HepG2 (cell line): ENCODE results near the gene GOLGA8S. TPM values are rescaled to one million over a fixed set of nuclear protein-coding genes. Genes with fewer than 3 reads are reported as not detected.
"Not testable (repeated sequence)": the region's sequence is repeated elsewhere in the genome, so short reads cannot be mapped to it uniquely, and the experiment has no call there.

Experiments
- ATAC-seq: fragments of 200-7000 bp; cut with Tn5 transposase; 3 replicates; pipeline ENCODE4 v1.9.1; 2020; ENCODE audit warnings: mild to moderate bottlenecking, moderate library complexity
- BruUV-seq: library from RNA; stranded (reverse); fragments of 400-500 nt; replicated peaks from 2 replicates; lab custom pipeline; 2021; lab: Mats Ljungman, UMichigan
- CTCF ChIA-PET: fragments of 300-600 bp; formaldehyde crosslinking; extraction: SDS; loops from one replicate; lab custom pipeline; 2021; ENCODE audit warnings: low total read pairs, inconsistent platforms, low intra/inter-chr PET ratio; lab: Yijun Ruan, JAX
- POLR2A ChIA-PET: fragments of 350-600 bp; sonication (Branson Sonifier 250); formaldehyde crosslinking; loops from one replicate; lab custom pipeline; 2020; ENCODE audit warnings: antibody characterized with exemption, inconsistent platforms; lab: Yijun Ruan, JAX
- DNase-seq: peaks from one replicate; pipeline ENCODE4 v3.0.0-alpha.2; 2015; ENCODE audit warnings: low spot score
- FAIRE-seq: peaks from 3 replicates; lab custom pipeline; 2011; peaks lifted over from hg19 to GRCh38; lab: Jason Lieb, UNC
- H2AFZ ChIP-seq: one replicate; pipeline ENCODE4 v1.6.1; 2011; ENCODE audit warnings: low read length, inconsistent platforms
- H3K27ac ChIP-seq: fragments of 300-600 bp; 3 replicates; pipeline ENCODE4 v1.8.0; 2011; ENCODE audit warnings: mixed run types, mild to moderate bottlenecking, mixed read lengths, low read length, inconsistent platforms; ENCODE audit not compliant: insufficient read depth; ENCODE audit errors: extremely low read length
- H3K27me3 ChIP-seq, 2 experiments: fragments of 200-600 bp in 1 of 2; 2 replicates in 1 of 2; 3 replicates in 1 of 2; pipeline versions ENCODE4 v1.6.0 to v1.8.0; 2011; ENCODE audit warnings: low read length in 2 of 2, mild to moderate bottlenecking in 2 of 2, moderate library complexity in 2 of 2, inconsistent platforms in 1 of 2; ENCODE audit not compliant: insufficient read depth in 2 of 2, control insufficient read depth in 1 of 2
- H3K36me3 ChIP-seq, 2 experiments: fragments of 200-600 bp in 1 of 2; replicated peaks in 1 of 2; 2 replicates in 1 of 2; 3 replicates in 1 of 2; pipeline versions ENCODE4 v1.5.1 to v1.8.0; 2011; ENCODE audit warnings: low read length in 2 of 2, inconsistent platforms in 1 of 2; ENCODE audit not compliant: insufficient read depth in 2 of 2, control insufficient read depth in 1 of 2
- H3K4me1 ChIP-seq: 2 replicates; pipeline ENCODE4 v1.5.1; 2012; ENCODE audit warnings: low read length, inconsistent platforms; ENCODE audit not compliant: insufficient read depth
- H3K4me2 ChIP-seq: 2 replicates; pipeline ENCODE4 v1.6.0; 2011; ENCODE audit warnings: low read depth, low read length, inconsistent platforms
- H3K4me3 ChIP-seq, 3 experiments: fragments of 200-600 bp in 1 of 3; sonication (generic), shearing (Covaris generic) in 1 of 3; replicated peaks in 1 of 3; 2 replicates each; pipeline ENCODE4 v1.5.1; 2011 to 2016; ENCODE audit warnings: low read length in 3 of 3, inconsistent platforms in 2 of 3, low read depth in 2 of 3, mild to moderate bottlenecking in 2 of 3, control low read depth in 1 of 3, mixed read lengths in 1 of 3; ENCODE audit not compliant: insufficient read depth in 1 of 3
- H3K79me2 ChIP-seq: one replicate; pipeline ENCODE4 v1.6.1; 2011; ENCODE audit warnings: low read length, inconsistent platforms; ENCODE audit not compliant: insufficient read depth
- H3K9ac ChIP-seq: 2 replicates; pipeline ENCODE4 v1.6.0; 2011; ENCODE audit warnings: mild to moderate bottlenecking, low read depth, low read length, inconsistent platforms; ENCODE audit not compliant: insufficient read depth
- H3K9me3 ChIP-seq: 2 replicates; pipeline ENCODE4 v1.5.1; 2012; ENCODE audit warnings: mild to moderate bottlenecking, low read length
- H4K20me1 ChIP-seq: 2 replicates; pipeline ENCODE4 v1.6.0; 2011; ENCODE audit warnings: inconsistent platforms, mild to moderate bottlenecking, low read length, moderate library complexity; ENCODE audit not compliant: insufficient read depth
- GATA4 ChIP-seq: sonication (generic); IDR thresholded peaks from 2 replicates; pipeline ENCODE4 v1.6.1; 2016; ENCODE audit warnings: antibody characterized with exemption, low read depth, borderline replicate concordance
- HMG20A ChIP-seq: IDR thresholded peaks from 2 replicates; pipeline ENCODE4 v1.6.1; 2016; ENCODE audit warnings: borderline replicate concordance
- STAG1 ChIP-seq: sonication (generic); formaldehyde crosslinking; IDR thresholded peaks from 2 replicates; pipeline ENCODE4 v1.4.0; 2020; ENCODE audit warnings: missing genetic modification reagents
- ZNF354B ChIP-seq: sonication (generic); formaldehyde crosslinking; IDR thresholded peaks from 2 replicates; pipeline ENCODE4 v1.8.0; 2022; ENCODE audit warnings: mild to moderate bottlenecking, missing genetic modification reagents
- WGBS: methylation state at CpG from one replicate; pipeline ENCODE4 v1.1.6; 2017; ENCODE audit warnings: low lambda C conversion rate; 5-methylcytosine and 5-hydroxymethylcytosine counted together
- in situ Hi-C: cut with HindIII; loops from 2 replicates; pipeline ENCODE4 v1.10.0; 2017; ENCODE audit warnings: low pct_unique_long_range_greater_than_20kb; ENCODE audit not compliant: extremely low pct_ligation_motif_present
- intact Hi-C: fragments of 100-400 bp; cut with micrococcal nuclease; formaldehyde crosslinking; loops from one replicate; pipeline ENCODE4 v1.10.0; 2022; ENCODE audit not compliant: unreplicated experiment
- polyA plus RNA-seq, 8 experiments: library from polyadenylated mRNA; depleted of rRNA in 3 of 8; stranded (reverse) in 7 of 8; unstranded in 1 of 8; fragments of >200 nt; fragmentation: Illumina TruSeq in 4 of 8; extraction: Trizol in 4 of 8; gene quantifications; 2 replicates each; pipeline versions ENCODE4 v1.2.1 to v1.2.3, GENCODE V29; 2011 to 2016; ENCODE audit warnings: low read depth in 4 of 8, missing spikeins in 1 of 8, mixed read lengths in 1 of 8; ENCODE audit not compliant: insufficient read depth in 1 of 8
- total RNA-seq, 5 experiments: library from RNA; depleted of rRNA; stranded (reverse); fragments of >200 nt; fragmentation: Illumina TruSeq; extraction: Trizol; gene quantifications; 2 replicates each; pipeline ENCODE4 v1.2.3, GENCODE V29; 2016; ENCODE audit warnings: low read depth in 1 of 5
- TF ChIP-seq, protein P1 (sequence below): sonication (generic); formaldehyde crosslinking; IDR thresholded peaks from 2 replicates; pipeline ENCODE4 v1.4.0; 2020; ENCODE audit warnings: missing genetic modification reagents
- TF ChIP-seq, protein P2 (sequence below): sonication (generic); formaldehyde crosslinking; IDR thresholded peaks from 2 replicates; pipeline ENCODE4 v1.5.0; 2020; ENCODE audit warnings: mild to moderate bottlenecking, missing genetic modification reagents, moderate library complexity

The GOLGA8S gene
- total and polyA plus RNA-seq, 2 of the 13 experiments (the other 11 are each of a cell fraction or from before 2014, with no cell fraction given), result 0.02 to 0.03 TPM

DNA sequence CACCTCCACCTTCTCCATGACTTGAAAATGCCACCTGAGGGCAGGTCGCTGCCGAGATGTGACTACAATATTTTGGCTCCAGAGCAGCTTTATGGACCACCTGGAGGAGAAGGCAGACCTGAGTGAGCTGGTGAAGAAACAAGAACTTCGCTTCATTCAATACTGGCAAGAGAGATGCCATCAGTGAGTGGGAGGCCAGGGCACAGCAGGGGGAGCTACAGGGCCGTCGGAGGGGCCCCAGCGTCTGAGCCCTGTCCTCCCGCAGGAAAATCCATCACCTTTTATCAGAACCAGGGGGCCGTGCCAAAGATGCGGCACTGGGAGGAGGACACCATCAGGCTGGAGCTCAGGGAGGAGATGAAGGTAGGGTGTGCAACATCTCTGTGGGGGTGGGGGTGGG is 9.7 kb downstream of the GOLGA8S start:
- in situ Hi-C loops, intact Hi-C loops: not testable (repeated sequence)

DNA sequence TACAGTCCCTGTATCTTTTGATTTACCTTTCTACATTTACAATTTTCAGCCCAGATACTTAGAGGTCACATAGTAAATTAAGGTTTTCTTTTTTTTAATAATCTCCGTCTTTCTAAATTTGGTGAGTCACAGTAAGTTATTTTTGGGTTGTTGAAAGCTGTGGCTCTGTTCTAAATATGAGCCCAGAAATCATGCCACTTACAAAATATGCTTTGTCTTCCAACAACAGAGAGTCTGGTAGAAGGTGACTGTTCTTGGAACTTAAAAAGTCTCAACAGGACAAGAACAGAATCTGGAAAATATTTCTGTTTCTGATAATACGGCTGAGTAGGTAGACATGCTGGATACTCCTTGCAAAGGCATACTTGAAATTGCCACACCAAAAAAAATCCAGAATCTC is 16.0 kb downstream of the GOLGA8S start:
- Histone ChIP-seq H3K27me3 (no peaks in the 10 kb centered on the region; a peak in 2 of 5 replicates), H3K36me3 (no peaks in the 10 kb centered on the region), H3K9ac (no peak overlapping the region), H4K20me1 (no peaks in the 10 kb centered on the region), H3K4me1 (no peaks in the 10 kb centered on the region), H2AFZ (no peak overlapping the region), H3K79me2 (no peaks in the 10 kb centered on the region), H3K27ac (no peak overlapping the region), H3K4me2 (no peak overlapping the region), H3K4me3 (no peak overlapping the region), H3K9me3 (no peaks in the 10 kb centered on the region)
- intact Hi-C loops, result no loop called here
- ChIA-PET CTCF (no interaction called here), POLR2A (no interaction called here)
- BruUV-seq, result no TSS peak
- 65% methylated on average over 2 of the region's 2 CpGs for WGBS
- no peak for ATAC-seq
- DNase-seq, result no peak
- TF ChIP-seq ZNF354B (CRISPR knock-in tag) (no peak), HMG20A (CRISPR knock-in tag) (no peak), GATA4 (no peak)
- TF ChIP-seq, protein P1, sequence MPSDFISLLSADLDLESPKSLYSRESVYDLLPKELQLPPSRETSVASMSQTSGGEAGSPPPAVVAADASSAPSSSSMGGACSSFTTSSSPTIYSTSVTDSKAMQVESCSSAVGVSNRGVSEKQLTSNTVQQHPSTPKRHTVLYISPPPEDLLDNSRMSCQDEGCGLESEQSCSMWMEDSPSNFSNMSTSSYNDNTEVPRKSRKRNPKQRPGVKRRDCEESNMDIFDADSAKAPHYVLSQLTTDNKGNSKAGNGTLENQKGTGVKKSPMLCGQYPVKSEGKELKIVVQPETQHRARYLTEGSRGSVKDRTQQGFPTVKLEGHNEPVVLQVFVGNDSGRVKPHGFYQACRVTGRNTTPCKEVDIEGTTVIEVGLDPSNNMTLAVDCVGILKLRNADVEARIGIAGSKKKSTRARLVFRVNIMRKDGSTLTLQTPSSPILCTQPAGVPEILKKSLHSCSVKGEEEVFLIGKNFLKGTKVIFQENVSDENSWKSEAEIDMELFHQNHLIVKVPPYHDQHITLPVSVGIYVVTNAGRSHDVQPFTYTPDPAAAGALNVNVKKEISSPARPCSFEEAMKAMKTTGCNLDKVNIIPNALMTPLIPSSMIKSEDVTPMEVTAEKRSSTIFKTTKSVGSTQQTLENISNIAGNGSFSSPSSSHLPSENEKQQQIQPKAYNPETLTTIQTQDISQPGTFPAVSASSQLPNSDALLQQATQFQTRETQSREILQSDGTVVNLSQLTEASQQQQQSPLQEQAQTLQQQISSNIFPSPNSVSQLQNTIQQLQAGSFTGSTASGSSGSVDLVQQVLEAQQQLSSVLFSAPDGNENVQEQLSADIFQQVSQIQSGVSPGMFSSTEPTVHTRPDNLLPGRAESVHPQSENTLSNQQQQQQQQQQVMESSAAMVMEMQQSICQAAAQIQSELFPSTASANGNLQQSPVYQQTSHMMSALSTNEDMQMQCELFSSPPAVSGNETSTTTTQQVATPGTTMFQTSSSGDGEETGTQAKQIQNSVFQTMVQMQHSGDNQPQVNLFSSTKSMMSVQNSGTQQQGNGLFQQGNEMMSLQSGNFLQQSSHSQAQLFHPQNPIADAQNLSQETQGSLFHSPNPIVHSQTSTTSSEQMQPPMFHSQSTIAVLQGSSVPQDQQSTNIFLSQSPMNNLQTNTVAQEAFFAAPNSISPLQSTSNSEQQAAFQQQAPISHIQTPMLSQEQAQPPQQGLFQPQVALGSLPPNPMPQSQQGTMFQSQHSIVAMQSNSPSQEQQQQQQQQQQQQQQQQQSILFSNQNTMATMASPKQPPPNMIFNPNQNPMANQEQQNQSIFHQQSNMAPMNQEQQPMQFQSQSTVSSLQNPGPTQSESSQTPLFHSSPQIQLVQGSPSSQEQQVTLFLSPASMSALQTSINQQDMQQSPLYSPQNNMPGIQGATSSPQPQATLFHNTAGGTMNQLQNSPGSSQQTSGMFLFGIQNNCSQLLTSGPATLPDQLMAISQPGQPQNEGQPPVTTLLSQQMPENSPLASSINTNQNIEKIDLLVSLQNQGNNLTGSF, result no peak
- FAIRE-seq, result no peak
- in situ Hi-C loops, result no loop called here

More for the DNA sequence above, 9.7 kb downstream of the GOLGA8S start:
- BruUV-seq, H3K4me1 ChIP-seq, H3K36me3 ChIP-seq, H3K4me3 ChIP-seq, H3K9me3 ChIP-seq, H2AFZ ChIP-seq, ATAC-seq, H3K4me2 ChIP-seq, FAIRE-seq, H3K27ac ChIP-seq, H4K20me1 ChIP-seq, H3K27me3 ChIP-seq, POLR2A ChIA-PET, H3K9ac ChIP-seq, H3K79me2 ChIP-seq, DNase-seq, CTCF ChIA-PET: not testable (repeated sequence)
- TF ChIP-seq, protein P2, sequence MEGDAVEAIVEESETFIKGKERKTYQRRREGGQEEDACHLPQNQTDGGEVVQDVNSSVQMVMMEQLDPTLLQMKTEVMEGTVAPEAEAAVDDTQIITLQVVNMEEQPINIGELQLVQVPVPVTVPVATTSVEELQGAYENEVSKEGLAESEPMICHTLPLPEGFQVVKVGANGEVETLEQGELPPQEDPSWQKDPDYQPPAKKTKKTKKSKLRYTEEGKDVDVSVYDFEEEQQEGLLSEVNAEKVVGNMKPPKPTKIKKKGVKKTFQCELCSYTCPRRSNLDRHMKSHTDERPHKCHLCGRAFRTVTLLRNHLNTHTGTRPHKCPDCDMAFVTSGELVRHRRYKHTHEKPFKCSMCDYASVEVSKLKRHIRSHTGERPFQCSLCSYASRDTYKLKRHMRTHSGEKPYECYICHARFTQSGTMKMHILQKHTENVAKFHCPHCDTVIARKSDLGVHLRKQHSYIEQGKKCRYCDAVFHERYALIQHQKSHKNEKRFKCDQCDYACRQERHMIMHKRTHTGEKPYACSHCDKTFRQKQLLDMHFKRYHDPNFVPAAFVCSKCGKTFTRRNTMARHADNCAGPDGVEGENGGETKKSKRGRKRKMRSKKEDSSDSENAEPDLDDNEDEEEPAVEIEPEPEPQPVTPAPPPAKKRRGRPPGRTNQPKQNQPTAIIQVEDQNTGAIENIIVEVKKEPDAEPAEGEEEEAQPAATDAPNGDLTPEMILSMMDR (CRISPR knock-in tag), result peak; percentile 38
- TF ChIP-seq STAG1 (CRISPR knock-in tag), result peak; percentile 51
- 0% methylated on average over 3 of the region's 9 CpGs for WGBS
